ENCODE data around the gene ALPG.

DNA sequence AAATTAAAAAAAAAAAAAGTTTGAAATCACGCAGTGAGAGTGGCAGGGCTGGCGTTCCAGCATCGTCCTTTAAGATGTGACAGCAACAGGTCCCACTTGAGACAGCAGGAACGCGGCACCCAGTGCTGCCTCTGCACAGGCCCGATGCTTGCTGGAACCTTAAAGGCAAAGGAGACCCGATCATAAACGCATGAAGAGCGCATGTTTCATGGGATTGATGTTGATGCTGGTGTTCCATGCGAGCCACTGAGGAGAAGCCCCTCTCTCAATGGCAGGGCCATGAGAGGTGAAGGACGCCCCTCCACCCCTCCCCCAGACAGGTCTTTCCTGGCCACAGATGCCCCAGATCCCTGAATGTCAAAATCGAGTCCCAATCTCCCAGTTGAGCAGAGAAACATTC, 31.4 kb downstream of the ALPG start:
- TF ChIP-seq GLMP (CRISPR knock-in tag; IDR thresholded peaks at IDR 0.05; ENCODE audit: borderline replicate concordance) (no peak), MYC (CRISPR knock-in tag; IDR thresholded peaks at IDR 0.05; ENCODE audit: borderline replicate concordance) (no peak), ZBTB3 (CRISPR knock-in tag; IDR thresholded peaks at IDR 0.05; ENCODE audit: borderline replicate concordance, low read depth) (no peak), FOXP1 (IDR thresholded peaks at IDR 0.05) (no peak), FOXP1 (CRISPR knock-in tag; IDR thresholded peaks at IDR 0.05) (no peak), TCF7L2 (IDR thresholded peaks at IDR 0.05; ENCODE audit: low read depth, low read length) (no peak), NFE2L1 (CRISPR knock-in tag; IDR thresholded peaks at IDR 0.05; ENCODE audit: borderline replicate concordance) (no peak)
- TF ChIP-seq, protein P1, sequence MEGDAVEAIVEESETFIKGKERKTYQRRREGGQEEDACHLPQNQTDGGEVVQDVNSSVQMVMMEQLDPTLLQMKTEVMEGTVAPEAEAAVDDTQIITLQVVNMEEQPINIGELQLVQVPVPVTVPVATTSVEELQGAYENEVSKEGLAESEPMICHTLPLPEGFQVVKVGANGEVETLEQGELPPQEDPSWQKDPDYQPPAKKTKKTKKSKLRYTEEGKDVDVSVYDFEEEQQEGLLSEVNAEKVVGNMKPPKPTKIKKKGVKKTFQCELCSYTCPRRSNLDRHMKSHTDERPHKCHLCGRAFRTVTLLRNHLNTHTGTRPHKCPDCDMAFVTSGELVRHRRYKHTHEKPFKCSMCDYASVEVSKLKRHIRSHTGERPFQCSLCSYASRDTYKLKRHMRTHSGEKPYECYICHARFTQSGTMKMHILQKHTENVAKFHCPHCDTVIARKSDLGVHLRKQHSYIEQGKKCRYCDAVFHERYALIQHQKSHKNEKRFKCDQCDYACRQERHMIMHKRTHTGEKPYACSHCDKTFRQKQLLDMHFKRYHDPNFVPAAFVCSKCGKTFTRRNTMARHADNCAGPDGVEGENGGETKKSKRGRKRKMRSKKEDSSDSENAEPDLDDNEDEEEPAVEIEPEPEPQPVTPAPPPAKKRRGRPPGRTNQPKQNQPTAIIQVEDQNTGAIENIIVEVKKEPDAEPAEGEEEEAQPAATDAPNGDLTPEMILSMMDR (CRISPR knock-in tag; IDR thresholded peaks at IDR 0.05), result no peak

All from HepG2 (cell line).